Testis (tissue), 5 donors: ENCODE results near the gene NFE2L1. TPM values are rescaled to one million over a fixed set of nuclear protein-coding genes. Genes with fewer than 3 reads are reported as not detected.
A peak's percentile ranks its signal among the peaks of the same experiment; 100 is the strongest.
"Not testable (repeated sequence)": the region's sequence is repeated elsewhere in the genome, so short reads cannot be mapped to it uniquely, and the experiment has no call there.

Source experiments
- DNase-seq: peaks from one replicate; pipeline ENCODE4 v3.0.0-alpha.2; 2019
- H3K27ac ChIP-seq, 2 donors: fragments of 200-600 bp; sonication (generic); one replicate each; pipeline ENCODE4 v1.5.1; 2019
- H3K27me3 ChIP-seq: fragments of 200-600 bp; sonication (generic); one replicate; pipeline ENCODE4 v1.5.1; 2019
- H3K36me3 ChIP-seq: fragments of 200-600 bp; sonication (generic); one replicate; pipeline ENCODE4 v1.5.1; 2017; ENCODE audit warnings: low read depth; ENCODE audit errors: missing control alignments
- H3K4me1 ChIP-seq: fragments of 200-600 bp; sonication (generic); one replicate; pipeline ENCODE4 v1.5.1; 2019
- H3K4me3 ChIP-seq, 2 donors: fragments of 200-600 bp; sonication (generic); one replicate each; pipeline ENCODE4 v1.5.1; 2017 to 2019
- H3K9me3 ChIP-seq: fragments of 200-600 bp; sonication (generic); one replicate; pipeline ENCODE4 v1.5.1; 2017
- POLR2A ChIP-seq: fragments of 450-650 bp; IDR thresholded peaks from one replicate; pipeline ENCODE4 v1.6.1; 2017; ENCODE audit warnings: antibody characterized with exemption, mild to moderate bottlenecking, moderate library complexity
- WGBS, 2 donors: methylation state at CpG; one replicate each; pipeline ENCODE4 v1.1.5; 2018; 5-methylcytosine and 5-hydroxymethylcytosine counted together
- intact Hi-C: fragments of 100-400 bp; cut with DNase I; formaldehyde crosslinking; loops from one replicate; pipeline ENCODE4 v1.15.1; 2023; ENCODE audit warnings: low total_unique reads
- long read RNA-seq, 2 donors: transcript quantifications; one replicate each; lab custom pipeline, GENCODE V29; 2026
- polyA plus RNA-seq: library from polyadenylated mRNA; stranded (reverse); fragments of 350-450 nt; fragmentation: Illumina TruSeq; extraction: RNeasy Lipid Tissue Mini Kit (QIAGEN cat#74804); gene quantifications from one replicate; pipeline ENCODE4 v1.2.3, GENCODE V29; 2014; ENCODE audit warnings: low read depth, low replicate concordance; ENCODE audit not compliant: insufficient read depth
- total RNA-seq, 2 donors: library from RNA; depleted of rRNA; stranded (reverse); fragments of >200 nt; gene quantifications; one replicate each; pipeline ENCODE4 v1.2.3, GENCODE V29; 2016
- TF ChIP-seq, protein P1 (sequence below), 3 experiments: fragments of 450-650 bp in 2 of 3; fragments of 200-600 bp in 1 of 3; sonication (generic) in 1 of 3; IDR thresholded peaks; one replicate each; pipeline ENCODE4 v1.5.1; 2016 to 2019; ENCODE audit warnings: antibody characterized with exemption in 3 of 3, mild to moderate bottlenecking in 2 of 3, moderate library complexity in 1 of 3

Gene NFE2L1
- total RNA-seq (100 to 1,000 TPM; 180 to 199 TPM), polyA plus RNA-seq (193 TPM)
- long read RNA-seq, donor 1, full-length matches to known transcripts: 20 of 155 reads
- long read RNA-seq, donor 1, partial matches to known transcripts: 135 of 155 reads
- long read RNA-seq, donor 1, other reads (novel, unspliced or antisense): 0 of 155 reads
- long read RNA-seq, donor 2, full-length matches to known transcripts: 16 of 98 reads
- long read RNA-seq, donor 2, partial matches to known transcripts: 64 of 98 reads
- long read RNA-seq, donor 2, other reads (novel, unspliced or antisense): 18 of 98 reads

GRCh38 chr17:48047741-48048383 is at the start of gene NFE2L1:
NFE2L1 (plus strand) TSS chr17:48048359; CDS start chr17:48051119, 2,760 bp downstream.
- TF ChIP-seq POLR2A: no peak
- TF ChIP-seq, protein P1, sequence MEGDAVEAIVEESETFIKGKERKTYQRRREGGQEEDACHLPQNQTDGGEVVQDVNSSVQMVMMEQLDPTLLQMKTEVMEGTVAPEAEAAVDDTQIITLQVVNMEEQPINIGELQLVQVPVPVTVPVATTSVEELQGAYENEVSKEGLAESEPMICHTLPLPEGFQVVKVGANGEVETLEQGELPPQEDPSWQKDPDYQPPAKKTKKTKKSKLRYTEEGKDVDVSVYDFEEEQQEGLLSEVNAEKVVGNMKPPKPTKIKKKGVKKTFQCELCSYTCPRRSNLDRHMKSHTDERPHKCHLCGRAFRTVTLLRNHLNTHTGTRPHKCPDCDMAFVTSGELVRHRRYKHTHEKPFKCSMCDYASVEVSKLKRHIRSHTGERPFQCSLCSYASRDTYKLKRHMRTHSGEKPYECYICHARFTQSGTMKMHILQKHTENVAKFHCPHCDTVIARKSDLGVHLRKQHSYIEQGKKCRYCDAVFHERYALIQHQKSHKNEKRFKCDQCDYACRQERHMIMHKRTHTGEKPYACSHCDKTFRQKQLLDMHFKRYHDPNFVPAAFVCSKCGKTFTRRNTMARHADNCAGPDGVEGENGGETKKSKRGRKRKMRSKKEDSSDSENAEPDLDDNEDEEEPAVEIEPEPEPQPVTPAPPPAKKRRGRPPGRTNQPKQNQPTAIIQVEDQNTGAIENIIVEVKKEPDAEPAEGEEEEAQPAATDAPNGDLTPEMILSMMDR (IDR thresholded peaks at IDR 0.05): no peak
- Histone ChIP-seq H3K36me3 (no peaks in the 10 kb centered on the region), H3K9me3 (no peaks in the 10 kb centered on the region), H3K27me3 (no peaks in the 10 kb centered on the region), H3K4me1 (peaks cover 37% of the 10 kb centered on the region), H3K27ac (peak within 1 kb of the TSS; percentile 98 to 99), H3K4me3 (peak within 1 kb of the TSS; percentile 80 to 96)
- intact Hi-C loops: no loop called here
- DNase-seq: peak; percentile 100
- 1% methylated on average over 39 of the region's 47 CpGs; no CpG with 5 or more reads in 1 of the 2 donors for WGBS, 2 donors

DNA sequence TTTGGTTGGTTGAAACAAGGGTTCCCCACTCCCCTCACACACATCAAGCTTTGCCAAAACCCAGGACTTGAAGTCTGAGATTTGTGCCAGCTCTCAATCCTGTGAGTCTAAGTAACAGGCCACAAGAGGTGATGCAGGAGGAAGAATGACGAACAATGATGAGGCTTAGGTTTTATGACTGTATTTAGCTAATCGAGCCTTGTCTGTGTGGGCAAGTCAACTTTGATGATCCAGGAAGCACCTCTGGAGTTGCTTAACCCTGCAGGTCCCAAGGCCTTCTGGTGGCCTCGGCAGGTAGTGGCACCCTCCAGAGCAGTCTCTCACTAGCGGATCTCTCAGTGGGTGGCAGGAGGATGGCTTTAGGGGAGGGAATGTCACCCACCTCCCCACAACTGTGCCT is 48.6 kb upstream of the NFE2L1 start:
- H3K9me3 ChIP-seq: no peaks in the 10 kb centered on the region
- WGBS, 2 donors: 56 to 58% methylated on average over 4 of the region's 4 CpGs
- H3K4me1 ChIP-seq: no peaks in the 10 kb centered on the region
- no peaks in the 10 kb centered on the region for H3K36me3 ChIP-seq
- no peaks in the 10 kb centered on the region for H3K27me3 ChIP-seq
- no peak overlapping the region for H3K4me3 ChIP-seq
- no peak overlapping the region for H3K27ac ChIP-seq
- no peak for DNase-seq
- intact Hi-C loops: no loop called here
- TF ChIP-seq POLR2A: no peak
- TF ChIP-seq, protein P1 (IDR thresholded peaks at IDR 0.05): no peak

DNA sequence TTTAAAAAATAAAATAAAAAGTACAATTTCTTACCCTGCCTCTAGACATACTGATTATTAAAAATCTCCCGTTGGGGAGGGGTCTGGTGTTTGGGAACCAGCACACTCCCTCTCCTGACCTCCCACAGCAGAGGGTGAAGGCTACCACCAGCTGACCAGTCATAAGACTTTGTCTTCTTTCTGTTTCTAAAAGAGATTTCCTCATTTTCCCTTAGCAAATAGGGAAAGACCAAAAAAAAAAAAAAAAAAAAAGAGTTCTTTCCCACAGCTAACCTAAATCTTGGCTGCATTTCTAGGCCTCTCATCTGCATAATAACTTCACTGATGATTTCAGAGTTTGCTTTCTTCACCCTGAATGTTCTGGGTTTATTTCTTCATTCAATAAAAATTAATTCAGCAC is 47.0 kb upstream of the NFE2L1 start:
- no peaks in the 10 kb centered on the region for H3K4me1 ChIP-seq
- no peak overlapping the region for H3K27ac ChIP-seq

DNA sequence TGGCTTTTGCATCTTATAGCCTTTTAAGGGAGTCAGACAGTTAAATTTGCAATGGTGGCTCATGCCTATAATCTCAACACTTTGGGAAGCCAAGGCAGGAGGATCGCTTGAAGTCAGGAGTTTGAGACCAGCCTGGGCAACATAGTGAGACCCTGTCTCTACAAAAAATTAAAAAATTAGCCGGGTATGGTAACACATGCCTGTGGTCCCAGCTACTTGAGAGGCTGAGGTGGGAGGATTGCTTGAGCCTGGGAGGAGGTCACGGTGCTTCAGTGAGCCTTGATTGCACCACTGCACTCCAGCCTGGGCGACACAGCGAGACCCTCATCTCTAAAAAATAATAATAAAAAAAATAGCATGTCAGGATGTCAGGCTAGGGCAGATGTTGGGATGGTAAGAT is 46.5 kb upstream of the NFE2L1 start:
- H3K27me3 ChIP-seq, H3K9me3 ChIP-seq, H3K4me3 ChIP-seq, DNase-seq, intact Hi-C loops, H3K27ac ChIP-seq, H3K4me1 ChIP-seq, H3K36me3 ChIP-seq: not testable (repeated sequence)
- WGBS, 2 donors: 91% methylated on average over 5 of the region's 5 CpGs

More for the DNA sequence above, 47.0 kb upstream of the NFE2L1 start:
- Histone ChIP-seq H3K27me3 (no peaks in the 10 kb centered on the region), H3K36me3 (no peaks in the 10 kb centered on the region), H3K9me3 (no peaks in the 10 kb centered on the region), H3K4me3 (no peak overlapping the region)
- intact Hi-C loops: no loop called here
- no peak for DNase-seq
- TF ChIP-seq, protein P1 (IDR thresholded peaks at IDR 0.05): no peak
- no peak for TF ChIP-seq POLR2A
- 82 to 85% methylated on average over 1 of the region's 1 CpG for WGBS, 2 donors

GRCh38 chr17:48002266-48002915 is 45.8 kb upstream of the NFE2L1 start:
- H3K4me3 ChIP-seq: no peak overlapping the region
- intact Hi-C loops: no loop called here
- no peaks in the 10 kb centered on the region for H3K9me3 ChIP-seq
- DNase-seq: no peak
- no peaks in the 10 kb centered on the region for H3K36me3 ChIP-seq
- TF ChIP-seq, protein P1 (IDR thresholded peaks at IDR 0.05): no peak
- TF ChIP-seq POLR2A: no peak
- no peaks in the 10 kb centered on the region for H3K27me3 ChIP-seq
- no peak overlapping the region for H3K27ac ChIP-seq
- H3K4me1 ChIP-seq: no peaks in the 10 kb centered on the region
- WGBS, 2 donors: 53 to 56% methylated on average over 4 of the region's 4 CpGs
